ENCODE measurements around the gene SMCR8.
"Not testable (repeated sequence)": the region's sequence is repeated elsewhere in the genome, so short reads cannot be mapped to it uniquely, and the experiment has no call there.

The SMCR8 gene

DNA sequence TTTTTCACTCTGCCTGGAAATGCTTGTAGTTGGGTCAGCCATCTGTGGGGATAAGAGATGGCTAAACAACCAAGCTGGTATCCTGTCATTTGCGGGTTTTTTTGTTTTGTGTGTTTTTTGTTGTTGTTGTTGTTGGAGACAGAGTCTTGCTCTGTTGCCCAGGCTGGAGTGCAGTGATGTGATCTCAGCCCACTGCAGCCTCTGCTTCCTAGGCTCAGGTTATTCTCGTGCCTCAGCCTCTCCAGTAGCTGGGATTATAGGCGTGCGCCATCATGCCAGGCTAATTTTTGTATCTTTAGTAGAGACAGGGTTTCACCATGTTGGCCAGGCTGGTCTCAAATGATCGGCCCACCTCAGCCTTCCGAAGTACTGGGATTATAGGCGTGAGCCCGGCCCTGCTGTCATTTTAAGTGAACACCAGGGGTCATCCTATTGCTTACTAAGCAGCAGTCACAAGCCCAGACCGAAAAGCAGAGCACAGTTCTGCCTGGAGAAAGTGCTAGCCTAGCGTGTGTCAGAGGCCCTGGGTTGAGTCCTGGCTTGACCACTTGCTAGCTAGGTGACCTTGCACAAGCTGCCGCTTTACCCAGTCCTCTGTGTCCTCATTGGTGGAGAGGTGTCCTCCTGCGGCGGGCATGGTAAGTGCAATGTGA lies 4.6 kb downstream of the SMCR8 start:
- no peak for DNase-seq

DNA sequence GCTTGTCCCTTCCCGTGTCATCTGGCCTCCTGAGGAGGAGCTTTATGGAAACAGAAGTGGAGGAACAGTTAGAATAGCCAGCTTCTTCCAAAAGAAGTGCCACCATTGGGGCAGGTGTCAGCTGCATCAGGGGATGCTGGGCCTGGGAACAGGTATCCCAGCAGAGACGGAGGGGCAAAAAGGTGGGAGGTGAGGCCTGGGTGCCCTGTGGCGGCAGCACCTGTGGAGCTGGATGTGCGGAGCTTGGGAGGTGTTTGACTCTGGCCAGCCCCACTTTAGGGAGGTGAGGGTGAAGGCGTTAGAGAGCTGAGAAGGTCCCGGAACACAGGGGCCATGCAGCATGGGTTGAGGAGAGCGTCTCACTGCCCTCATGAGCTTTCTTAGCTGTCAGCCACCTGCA lies 5.2 kb downstream of the SMCR8 start:
- no peak for DNase-seq

GRCh38 chr17:18321309-18321708 lies 6.2 kb downstream of the SMCR8 start:
- no peak for DNase-seq

DNA sequence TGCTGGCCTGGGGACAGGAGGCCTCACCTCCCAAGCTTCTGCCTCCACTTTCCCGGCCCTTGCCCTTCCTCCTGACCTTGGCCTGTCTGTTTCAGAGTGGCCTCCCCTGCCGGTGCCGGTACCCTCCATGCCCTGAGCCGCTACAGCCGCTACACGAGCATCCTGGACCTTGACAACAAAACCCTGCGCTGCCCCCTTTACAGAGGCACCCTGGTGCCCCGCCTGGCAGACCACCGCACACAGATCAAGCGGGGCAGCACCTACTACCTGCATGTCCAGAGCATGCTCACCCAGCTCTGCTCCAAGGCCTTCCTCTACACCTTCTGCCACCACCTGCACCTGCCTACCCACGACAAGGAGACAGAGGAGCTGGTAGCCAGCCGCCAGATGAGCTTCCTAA lies 7.4 kb downstream of the SMCR8 start:
- DNase-seq, result no peak

DNA sequence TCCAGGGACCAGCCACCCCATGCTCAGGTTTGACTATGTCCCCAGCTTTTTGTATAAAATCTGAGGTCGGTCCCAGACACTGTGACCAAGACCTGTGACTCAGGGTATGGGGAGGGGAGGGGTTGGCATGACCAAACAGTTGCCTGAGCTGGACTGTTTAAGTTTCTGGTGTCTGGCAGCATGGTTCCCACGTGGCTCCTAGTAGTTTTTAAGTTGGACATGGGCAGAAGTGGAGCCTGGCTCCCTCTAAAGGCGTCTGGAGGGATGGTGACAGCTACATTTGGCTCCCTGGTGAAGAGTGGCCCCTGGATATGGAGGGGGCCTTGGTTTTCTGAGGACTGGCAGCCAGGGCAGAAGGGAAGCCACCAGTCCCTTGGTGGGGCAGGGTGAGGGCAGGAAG lies 7.9 kb downstream of the SMCR8 start:
- no peak for DNase-seq

GRCh38 chr17:18323507-18324139 lies 8.5 kb downstream of the SMCR8 start:
- DNase-seq, result no peak

DNA sequence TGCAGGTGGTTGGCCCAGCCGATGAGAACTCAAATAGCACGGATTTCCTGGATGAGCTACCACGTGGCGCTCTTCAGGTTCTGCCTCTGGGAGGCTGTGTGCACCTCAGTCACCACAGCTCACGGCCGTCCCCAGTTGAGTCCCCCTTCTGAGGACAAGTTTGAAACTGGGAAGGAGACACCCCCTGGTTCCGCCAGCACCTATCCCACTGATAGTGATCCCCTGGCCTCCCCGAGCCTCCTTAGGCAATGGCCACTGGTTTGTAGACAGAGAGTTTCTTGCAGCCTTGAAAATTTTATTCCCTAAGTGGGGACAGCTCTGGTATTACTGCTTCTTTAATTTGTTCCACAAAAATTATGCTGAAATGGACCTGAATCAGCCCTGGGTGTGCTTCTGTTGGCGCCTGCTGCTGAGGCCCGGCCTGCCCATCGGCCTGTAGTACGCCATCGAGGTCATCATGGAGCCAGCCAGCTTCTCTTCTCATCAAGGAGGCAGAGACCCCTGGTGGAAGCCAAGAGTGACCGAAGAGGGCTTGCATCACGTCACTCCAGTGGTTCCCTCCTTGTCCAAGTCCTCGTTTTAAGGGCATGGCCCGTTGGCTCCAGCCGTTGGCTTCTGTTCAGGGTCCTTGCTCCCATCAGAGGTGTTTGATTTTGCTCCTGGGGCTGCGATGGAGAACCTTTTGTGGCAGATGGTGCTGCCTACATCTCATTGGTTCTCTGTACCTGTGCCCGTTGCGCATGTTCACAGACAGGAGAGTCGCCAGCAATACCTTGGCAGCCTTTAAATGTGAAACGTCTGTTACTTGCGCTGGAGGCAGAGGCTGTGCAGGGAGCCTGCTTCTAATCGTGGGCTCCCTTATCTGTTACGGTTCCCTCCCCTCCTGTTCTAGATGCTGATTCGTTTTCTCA lies 9.3 kb downstream of the SMCR8 start:
- DNase-seq, result no peak

- no peak for DNase-seq
Measured at GRCh38 chr17:18326039-18326438, 10.9 kb downstream of the SMCR8 start.

GRCh38 chr17:18326572-18326971 lies 11.5 kb downstream of the SMCR8 start:
- no peak for DNase-seq

GRCh38 chr17:18327093-18327492 lies 12.0 kb downstream of the SMCR8 start:
- DNase-seq, result no peak

GRCh38 chr17:18327556-18327955 lies 12.5 kb downstream of the SMCR8 start:
- no peak for DNase-seq

- DNase-seq, result no peak
Measured at GRCh38 chr17:18328643-18329204, 13.6 kb downstream of the SMCR8 start.

DNA sequence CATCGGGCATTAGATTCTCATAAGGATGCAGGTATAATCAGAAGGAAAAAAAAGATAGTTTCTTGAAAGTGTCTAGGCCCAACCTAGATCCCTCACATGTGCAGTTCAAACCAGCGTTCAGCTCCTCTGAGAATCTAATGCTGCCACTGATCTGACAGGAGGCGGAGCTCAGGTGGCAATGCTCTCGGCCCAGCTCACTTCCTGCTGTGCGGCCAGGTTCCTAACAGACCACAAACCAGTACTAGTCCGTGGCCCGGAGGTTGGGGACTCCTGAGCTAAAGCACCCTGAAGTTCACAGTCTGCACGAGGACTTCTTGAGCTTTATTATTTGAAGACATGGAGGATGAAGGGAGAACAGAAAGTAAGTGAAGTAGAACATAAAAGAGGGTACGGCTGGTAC lies 16.8 kb downstream of the SMCR8 start:
- no peak for DNase-seq

- DNase-seq, result no peak
Measured at GRCh38 chr17:18332909-18333489, 17.9 kb downstream of the SMCR8 start.

DNA sequence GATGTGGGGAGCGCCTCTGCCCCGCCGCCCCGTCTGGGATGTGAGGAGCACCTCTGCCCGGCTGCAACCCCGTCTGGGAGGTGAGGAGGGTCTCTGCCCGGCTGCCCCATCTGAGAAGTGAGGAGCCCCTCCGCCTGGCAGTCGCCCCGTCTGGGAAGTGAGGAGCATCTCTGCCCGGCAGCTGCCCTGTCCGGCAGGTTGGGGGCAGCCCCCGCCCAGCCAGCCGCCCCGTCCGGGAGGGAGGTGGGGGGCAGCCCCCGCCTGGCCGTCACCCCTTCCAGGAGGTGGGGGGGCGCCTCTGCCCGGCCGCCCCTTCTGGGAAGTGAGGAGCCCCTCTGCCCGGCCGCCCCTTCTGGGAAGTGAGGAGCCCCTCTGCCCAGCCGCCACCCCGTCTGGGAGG lies 23.1 kb downstream of the SMCR8 start:
- not testable (repeated sequence) for DNase-seq

DNA sequence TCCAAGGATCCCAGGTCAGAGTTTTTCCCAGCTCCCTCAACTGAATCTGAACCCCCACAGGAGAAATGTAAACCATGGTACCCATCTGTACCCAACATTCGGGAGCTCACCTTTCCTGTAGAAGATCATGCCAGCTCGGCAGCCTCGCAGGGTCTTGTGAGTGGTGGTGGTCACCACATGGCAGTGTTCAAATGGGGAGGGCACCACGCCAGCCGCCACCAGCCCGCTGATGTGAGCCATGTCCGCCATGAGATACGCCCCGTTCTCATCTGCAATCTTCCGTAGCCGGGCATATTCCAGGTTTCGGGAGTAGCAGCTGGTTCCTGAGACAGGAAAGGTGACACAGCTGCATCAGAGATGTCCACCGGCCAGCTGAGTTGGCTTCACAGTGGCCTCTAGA lies 24.8 kb downstream of the SMCR8 start:
- no peak for DNase-seq

GRCh38 chr17:18344021-18344420 lies 28.9 kb downstream of the SMCR8 start:
- no peak for DNase-seq

- DNase-seq, result no peak
Measured at GRCh38 chr17:18353541-18353940, 38.4 kb downstream of the SMCR8 start.

DNA sequence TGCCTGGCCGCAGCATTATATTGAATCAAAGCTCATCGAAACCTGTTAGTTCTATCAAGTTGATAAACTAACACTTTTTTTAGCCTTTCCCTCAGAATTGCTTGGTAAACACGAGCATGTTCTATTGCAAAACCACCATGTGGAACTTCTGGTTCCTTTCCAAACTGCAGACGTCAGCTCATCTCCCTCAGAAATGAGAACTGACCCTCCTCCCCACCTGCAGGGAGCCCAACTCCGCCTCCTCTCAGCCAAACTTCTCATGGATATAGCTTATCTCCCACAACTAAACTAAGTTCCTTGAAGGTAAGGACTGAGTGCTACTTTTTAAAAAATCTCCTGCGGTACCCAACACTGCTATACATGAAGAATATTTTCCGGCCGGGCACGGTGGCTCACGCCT lies 41.5 kb downstream of the SMCR8 start:
- DNase-seq, result no peak

DNA sequence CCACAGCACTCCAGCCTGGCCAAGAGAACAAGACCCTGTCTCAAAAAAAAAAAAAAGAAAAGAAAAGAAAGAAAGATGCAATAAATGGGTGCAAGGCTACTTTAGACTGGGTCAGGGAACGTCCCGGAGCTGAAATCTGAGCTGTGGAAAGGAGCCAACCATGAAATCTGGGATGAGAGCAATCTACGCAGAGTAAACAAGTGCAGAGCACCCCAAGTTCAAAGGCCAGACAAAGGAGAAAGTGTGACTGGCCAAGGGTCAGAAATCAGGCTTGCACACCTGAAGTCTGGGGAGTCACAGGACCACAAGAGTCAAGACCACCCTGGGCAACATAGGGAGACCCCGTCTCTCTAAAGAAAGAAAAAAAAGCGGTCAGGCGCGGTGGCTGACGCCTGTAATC lies 45.4 kb downstream of the SMCR8 start:
- no peak for DNase-seq

- no peak for DNase-seq
Measured at GRCh38 chr17:18361837-18362697, 47.0 kb downstream of the SMCR8 start.

DNA sequence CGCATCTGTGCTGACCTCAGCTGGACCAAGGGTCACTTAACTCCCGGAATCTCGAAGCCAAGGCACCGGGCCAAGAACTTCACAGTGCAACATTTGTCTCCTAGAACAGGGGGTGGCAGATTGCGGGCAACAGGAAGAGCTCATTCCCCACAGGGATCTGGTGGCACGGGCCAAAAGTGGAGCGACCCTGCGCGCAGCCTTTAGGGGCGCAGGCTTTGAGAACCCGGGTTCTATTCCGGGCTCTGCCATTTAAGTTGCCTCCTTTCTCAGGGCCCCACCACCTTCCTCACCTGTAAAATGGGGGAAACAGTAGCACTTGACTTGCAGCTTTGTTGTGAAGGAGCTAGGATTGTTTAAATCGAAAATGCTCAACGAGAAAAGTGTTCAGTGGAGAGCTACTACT lies 47.6 kb downstream of the SMCR8 start:
- no peak for DNase-seq

Measured in SIG-M5 (cell line).